ENCODE results near the gene ZNF418.
"Not testable (repeated sequence)": the region's sequence is repeated elsewhere in the genome, so short reads cannot be mapped to it uniquely, and the experiment has no call there.

The ZNF418 gene

DNA sequence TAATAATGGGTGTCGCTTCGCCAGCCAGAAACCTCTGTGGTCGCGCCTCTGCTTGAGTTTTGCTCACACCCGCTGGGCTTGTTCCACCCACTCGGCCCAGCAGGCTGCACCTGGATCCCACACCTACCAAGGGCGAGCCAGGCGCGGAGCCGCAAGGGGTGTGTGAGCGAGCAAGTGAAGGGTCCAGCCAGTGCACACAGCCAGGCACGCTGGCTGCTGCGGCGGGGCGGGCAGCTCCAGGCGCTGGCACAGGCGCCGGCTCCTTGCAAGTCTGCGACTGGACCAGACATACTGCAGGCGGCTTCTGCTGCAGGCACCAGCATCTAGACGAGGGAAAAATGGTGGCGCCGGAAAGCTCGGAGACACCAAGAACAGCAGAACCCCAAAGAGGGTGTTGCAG is 14.1 kb upstream of the ZNF418 start:
- Histone ChIP-seq H3K4me3 (ENCODE audit: insufficient read length, low read depth) (no peak overlapping the region), H3K9me3 (ENCODE audit: insufficient read depth, low read length) (no peaks in the 10 kb centered on the region), H3K4me1 (ENCODE audit: insufficient read depth, insufficient read length) (no peaks in the 10 kb centered on the region), H3K9ac (ENCODE audit: insufficient read length, low read depth) (no peak overlapping the region), H3K36me3 (ENCODE audit: insufficient read depth, insufficient read length, low read length) (peaks cover 13% of the 10 kb centered on the region), H3K27me3 (ENCODE audit: insufficient read depth, insufficient read length) (no peaks in the 10 kb centered on the region)
- TF ChIP-seq YY1 (IDR thresholded peaks at IDR 0.05; ENCODE audit: insufficient read depth, insufficient read length): no peak
- TF ChIP-seq ZNF274 (IDR thresholded peaks at IDR 0.05; ENCODE audit: low read depth, low read length): no peak
- TF ChIP-seq SUZ12 (IDR thresholded peaks at IDR 0.05; ENCODE audit: extremely low read depth, insufficient read depth, insufficient read length): no peak
- no peak for DNase-seq (ENCODE audit: low read depth, low spot score)

- Histone ChIP-seq H3K27me3 (ENCODE audit: insufficient read depth, insufficient read length) (no peaks in the 10 kb centered on the region), H3K4me3 (ENCODE audit: insufficient read length, low read depth) (peak within 1 kb of the TSS; percentile 98), H3K4me1 (ENCODE audit: insufficient read depth, insufficient read length) (no peaks in the 10 kb centered on the region), H3K9me3 (ENCODE audit: insufficient read depth, low read length) (no peaks in the 10 kb centered on the region), H3K36me3 (ENCODE audit: insufficient read depth, insufficient read length, low read length) (peaks cover 30% of the 10 kb centered on the region), H3K9ac (ENCODE audit: insufficient read length, low read depth) (peak within 1 kb of the TSS; percentile 93)
- DNase-seq (ENCODE audit: low read depth, low spot score): peak; percentile 92
- TF ChIP-seq SUZ12 (IDR thresholded peaks at IDR 0.05; ENCODE audit: extremely low read depth, insufficient read depth, insufficient read length): no peak
Measured at GRCh38 chr19:57947419-57948134, 12.4 kb upstream of the ZNF418 start, which contains the start of gene ZNF256. Gene ZNF256, minus strand, starts transcription at chr19:57947706. Its CDS starts 232 bp downstream, at chr19:57947474.

DNA sequence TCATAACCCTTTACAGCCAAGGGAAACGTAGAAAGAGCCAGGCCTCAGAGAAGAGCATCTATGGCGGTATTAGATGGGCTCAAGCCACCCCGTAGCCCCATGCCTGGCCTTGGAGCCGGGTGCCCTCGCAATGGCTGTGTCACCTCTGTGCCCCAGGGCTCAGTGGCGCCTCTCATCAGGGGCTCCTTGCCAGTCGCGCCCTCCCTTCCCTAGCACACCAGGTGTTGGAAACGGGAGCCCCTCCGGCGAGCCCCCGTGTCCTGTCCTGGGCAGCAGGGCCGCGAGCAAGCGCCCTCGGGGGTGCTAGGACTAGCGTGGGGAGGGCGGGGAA is 11.9 kb upstream of the ZNF418 start:
- H3K36me3 ChIP-seq (ENCODE audit: insufficient read depth, insufficient read length, low read length): peaks cover 36% of the 10 kb centered on the region
- no peaks in the 10 kb centered on the region for H3K27me3 ChIP-seq (ENCODE audit: insufficient read depth, insufficient read length)
- TF ChIP-seq SUZ12 (IDR thresholded peaks at IDR 0.05; ENCODE audit: extremely low read depth, insufficient read depth, insufficient read length) (no peak), ZNF274 (IDR thresholded peaks at IDR 0.05; ENCODE audit: low read depth, low read length) (no peak), YY1 (IDR thresholded peaks at IDR 0.05; ENCODE audit: insufficient read depth, insufficient read length) (no peak)
- no peak for DNase-seq (ENCODE audit: low read depth, low spot score)
- H3K9ac ChIP-seq (ENCODE audit: insufficient read length, low read depth): peak overlapping the region; percentile 93
- no peaks in the 10 kb centered on the region for H3K9me3 ChIP-seq (ENCODE audit: insufficient read depth, low read length)
- H3K4me3 ChIP-seq (ENCODE audit: insufficient read length, low read depth): peak overlapping the region; percentile 98
- H3K4me1 ChIP-seq (ENCODE audit: insufficient read depth, insufficient read length): no peaks in the 10 kb centered on the region

- Histone ChIP-seq H3K4me1 (ENCODE audit: insufficient read depth, insufficient read length) (no peaks in the 10 kb centered on the region), H3K36me3 (ENCODE audit: insufficient read depth, insufficient read length, low read length) (peaks cover 43% of the 10 kb centered on the region), H3K9ac (ENCODE audit: insufficient read length, low read depth) (peak overlapping the region; percentile 93), H3K4me3 (ENCODE audit: insufficient read length, low read depth) (peak overlapping the region; percentile 98), H3K9me3 (ENCODE audit: insufficient read depth, low read length) (no peaks in the 10 kb centered on the region), H3K27me3 (ENCODE audit: insufficient read depth, insufficient read length) (no peaks in the 10 kb centered on the region)
- TF ChIP-seq SUZ12 (IDR thresholded peaks at IDR 0.05; ENCODE audit: extremely low read depth, insufficient read depth, insufficient read length) (no peak), ZNF274 (IDR thresholded peaks at IDR 0.05; ENCODE audit: low read depth, low read length) (no peak), YY1 (IDR thresholded peaks at IDR 0.05; ENCODE audit: insufficient read depth, insufficient read length) (no peak)
- no peak for DNase-seq (ENCODE audit: low read depth, low spot score)
Measured at GRCh38 chr19:57946316-57946715, 11.1 kb upstream of the ZNF418 start.

DNA sequence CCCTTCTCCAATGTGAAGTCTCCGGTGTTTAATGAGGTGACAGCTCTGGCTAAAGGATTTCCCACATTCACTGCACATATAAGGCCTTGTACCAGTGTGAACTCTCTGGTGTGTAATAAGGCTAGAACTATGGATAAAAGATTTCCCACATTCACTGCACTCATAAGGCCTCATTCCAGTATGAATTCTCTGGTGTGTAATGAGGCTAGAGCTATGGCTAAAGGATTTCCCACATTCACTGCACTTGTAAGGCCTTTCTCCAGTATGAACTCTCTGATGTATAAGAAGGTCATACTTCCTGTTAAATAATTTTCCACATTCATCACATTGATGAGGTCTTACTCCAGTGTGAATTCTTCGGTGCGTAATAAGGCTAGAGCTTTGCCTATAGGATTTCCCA is 6.4 kb upstream of the ZNF418 start:
- no peak for DNase-seq (ENCODE audit: low read depth, low spot score)
- no peak overlapping the region for H3K9ac ChIP-seq (ENCODE audit: insufficient read length, low read depth)
- H3K4me3 ChIP-seq (ENCODE audit: insufficient read length, low read depth): no peak overlapping the region
- no peaks in the 10 kb centered on the region for H3K4me1 ChIP-seq (ENCODE audit: insufficient read depth, insufficient read length)
- TF ChIP-seq YY1 (IDR thresholded peaks at IDR 0.05; ENCODE audit: insufficient read depth, insufficient read length) (no peak), SUZ12 (IDR thresholded peaks at IDR 0.05; ENCODE audit: extremely low read depth, insufficient read depth, insufficient read length) (no peak), ZNF274 (IDR thresholded peaks at IDR 0.05; ENCODE audit: low read depth, low read length) (no peak)
- H3K9me3 ChIP-seq (ENCODE audit: insufficient read depth, low read length): no peaks in the 10 kb centered on the region
- H3K27me3 ChIP-seq (ENCODE audit: insufficient read depth, insufficient read length): no peaks in the 10 kb centered on the region
- peaks cover 59% of the 10 kb centered on the region for H3K36me3 ChIP-seq (ENCODE audit: insufficient read depth, insufficient read length, low read length)

- Histone ChIP-seq H3K27me3 (ENCODE audit: insufficient read depth, insufficient read length) (no peaks in the 10 kb centered on the region), H3K4me3 (ENCODE audit: insufficient read length, low read depth) (no peak overlapping the region), H3K36me3 (ENCODE audit: insufficient read depth, insufficient read length, low read length) (peaks cover 38% of the 10 kb centered on the region), H3K4me1 (ENCODE audit: insufficient read depth, insufficient read length) (no peaks in the 10 kb centered on the region), H3K9ac (ENCODE audit: insufficient read length, low read depth) (no peak overlapping the region), H3K9me3 (ENCODE audit: insufficient read depth, low read length) (no peaks in the 10 kb centered on the region)
- no peak for TF ChIP-seq YY1 (IDR thresholded peaks at IDR 0.05; ENCODE audit: insufficient read depth, insufficient read length)
- TF ChIP-seq ZNF274 (IDR thresholded peaks at IDR 0.05; ENCODE audit: low read depth, low read length): no peak
- TF ChIP-seq SUZ12 (IDR thresholded peaks at IDR 0.05; ENCODE audit: extremely low read depth, insufficient read depth, insufficient read length): no peak
- DNase-seq (ENCODE audit: low read depth, low spot score): no peak
Measured at GRCh38 chr19:57935731-57936130, 529 bp upstream of the ZNF418 start.

- Histone ChIP-seq H3K4me3 (ENCODE audit: insufficient read length, low read depth) (no peak overlapping the region), H3K9ac (ENCODE audit: insufficient read length, low read depth) (no peak overlapping the region), H3K9me3 (ENCODE audit: insufficient read depth, low read length) (peaks cover 43% of the 10 kb centered on the region), H3K4me1 (ENCODE audit: insufficient read depth, insufficient read length) (no peaks in the 10 kb centered on the region), H3K27me3 (ENCODE audit: insufficient read depth, insufficient read length) (no peaks in the 10 kb centered on the region), H3K36me3 (ENCODE audit: insufficient read depth, insufficient read length, low read length) (peaks cover 84% of the 10 kb centered on the region)
- DNase-seq (ENCODE audit: low read depth, low spot score): no peak
- TF ChIP-seq SUZ12 (IDR thresholded peaks at IDR 0.05; ENCODE audit: extremely low read depth, insufficient read depth, insufficient read length): no peak
- no peak for TF ChIP-seq YY1 (IDR thresholded peaks at IDR 0.05; ENCODE audit: insufficient read depth, insufficient read length)
- TF ChIP-seq ZNF274 (IDR thresholded peaks at IDR 0.05; ENCODE audit: low read depth, low read length): no peak
Measured at GRCh38 chr19:57927587-57927986, 7.6 kb downstream of the ZNF418 start.

DNA sequence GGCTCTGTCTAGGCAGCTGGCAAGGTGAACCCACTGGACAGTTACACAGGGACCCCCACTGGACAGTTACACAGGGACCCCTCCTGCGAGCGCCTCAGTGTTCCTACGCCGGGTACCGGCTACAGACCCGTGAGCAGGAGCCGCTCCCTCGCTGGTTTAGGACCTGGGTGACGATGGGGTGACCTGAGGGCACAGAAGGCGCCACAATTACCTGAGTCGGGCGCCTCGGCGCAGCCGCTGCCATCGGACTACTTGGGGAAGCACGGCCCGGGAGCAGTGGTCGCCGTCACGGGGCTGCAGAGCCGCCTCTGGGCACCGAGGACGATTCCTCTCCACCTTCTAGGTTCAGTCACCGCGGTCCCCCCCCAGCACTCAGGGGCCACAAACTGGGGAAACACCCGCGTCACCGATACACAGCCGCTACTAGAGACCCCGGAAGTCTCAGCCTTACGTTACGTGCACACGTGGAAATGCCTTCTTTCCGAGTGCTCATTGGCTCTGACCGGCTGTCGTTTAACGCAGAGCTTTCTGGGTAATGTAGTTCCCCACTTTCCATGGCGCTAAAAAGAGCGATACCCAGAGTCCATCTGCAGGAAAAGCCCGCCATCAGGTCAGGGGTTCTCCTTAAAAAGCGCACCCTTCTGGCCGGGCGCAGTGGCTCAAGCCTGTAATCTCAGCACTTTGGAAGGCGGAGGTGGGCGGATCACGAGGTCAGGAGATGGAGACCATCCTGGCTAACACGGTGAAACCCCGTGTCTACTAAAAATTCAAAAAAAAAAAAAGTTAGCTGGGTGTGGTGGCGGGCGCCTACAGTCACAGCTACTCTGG is 18.8 kb downstream of the ZNF418 start, which contains the start of gene ZNF417:
ZNF417 (minus strand) TSS at position 425 of the 828 bp plus-strand sequence; CDS start at position 244, 181 bp downstream.
- Histone ChIP-seq H3K36me3 (ENCODE audit: insufficient read depth, insufficient read length, low read length) (peaks cover 43% of the 10 kb centered on the region), H3K4me3 (ENCODE audit: insufficient read length, low read depth) (peak within 1 kb of the TSS; percentile 80), H3K9ac (ENCODE audit: insufficient read length, low read depth) (peak within 1 kb of the TSS; percentile 88)
- H3K27me3 ChIP-seq (ENCODE audit: insufficient read depth, insufficient read length); H3K9me3 ChIP-seq (ENCODE audit: insufficient read depth, low read length); H3K4me1 ChIP-seq (ENCODE audit: insufficient read depth, insufficient read length): not testable (repeated sequence)
- peak; percentile 93 for DNase-seq (ENCODE audit: low read depth, low spot score)
